Stimulated activated CD4-positive, alpha-beta T cell treated with anti-CD3 and anti-CD28 coated beads, Interleukin-4, amount 100 ng/mL, for 48 hours (primary cell): ENCODE results near the gene ALDH1A3.
"Not testable (repeated sequence)": the region's sequence is repeated elsewhere in the genome, so short reads cannot be mapped to it uniquely, and the experiment has no call there.

Source experiments
- DNase-seq, 2 donors: peaks; one replicate each; pipeline ENCODE4 v3.0.0-alpha.2; 2020; ENCODE audit warnings: low read depth in 2 of 2

ALDH1A3 gene

GRCh38 chr15:100879464-100880138 is at the start of gene ALDH1A3:
Gene ALDH1A3 (plus strand): TSS chr15:100879831. CDS start chr15:100879908, 77 bp downstream.
- DNase-seq: peak in 1 of 2 donors; percentile 4

GRCh38 chr15:100831467-100831866 is 48.2 kb upstream of the ALDH1A3 start:
- no peak for DNase-seq

GRCh38 chr15:100832149-100832942 is 47.3 kb upstream of the ALDH1A3 start:
- no peak for DNase-seq

- no peak for DNase-seq
These were observed 45.9 kb upstream of the ALDH1A3 start for GRCh38 chr15:100833417-100834389.

GRCh38 chr15:100834731-100835130 is 44.9 kb upstream of the ALDH1A3 start:
- no peak for DNase-seq

- DNase-seq: no peak
These were observed 44.0 kb upstream of the ALDH1A3 start for GRCh38 chr15:100835636-100836035.

- DNase-seq: no peak
These were observed 43.1 kb upstream of the ALDH1A3 start for GRCh38 chr15:100836501-100836900.

GRCh38 chr15:100841426-100841825 is 38.2 kb upstream of the ALDH1A3 start:
- no peak for DNase-seq

- no peak for DNase-seq
These were observed 36.6 kb upstream of the ALDH1A3 start for GRCh38 chr15:100842756-100843730.

GRCh38 chr15:100844167-100844566 is 35.5 kb upstream of the ALDH1A3 start:
- DNase-seq: no peak

GRCh38 chr15:100844778-100845177 is 34.9 kb upstream of the ALDH1A3 start:
- DNase-seq: no peak

- no peak for DNase-seq
These were observed 32.4 kb upstream of the ALDH1A3 start for GRCh38 chr15:100847194-100847593.

- DNase-seq: peak; percentile 37 to 42
These were observed 30.4 kb upstream of the ALDH1A3 start for GRCh38 chr15:100849021-100849854.

GRCh38 chr15:100849855-100850218 is 29.8 kb upstream of the ALDH1A3 start:
- no peak for DNase-seq

GRCh38 chr15:100851428-100852015 is 28.1 kb upstream of the ALDH1A3 start:
- not testable (repeated sequence) for DNase-seq

GRCh38 chr15:100852630-100853029 is 27.0 kb upstream of the ALDH1A3 start:
- DNase-seq: no peak

- no peak for DNase-seq
These were observed 25.8 kb upstream of the ALDH1A3 start for GRCh38 chr15:100853676-100854440.

GRCh38 chr15:100856867-100857266 is 22.8 kb upstream of the ALDH1A3 start:
- DNase-seq: no peak

GRCh38 chr15:100858294-100858693 is 21.3 kb upstream of the ALDH1A3 start:
- no peak for DNase-seq
